ENCODE measurements around the gene ADAM15.

The ADAM15 gene

DNA sequence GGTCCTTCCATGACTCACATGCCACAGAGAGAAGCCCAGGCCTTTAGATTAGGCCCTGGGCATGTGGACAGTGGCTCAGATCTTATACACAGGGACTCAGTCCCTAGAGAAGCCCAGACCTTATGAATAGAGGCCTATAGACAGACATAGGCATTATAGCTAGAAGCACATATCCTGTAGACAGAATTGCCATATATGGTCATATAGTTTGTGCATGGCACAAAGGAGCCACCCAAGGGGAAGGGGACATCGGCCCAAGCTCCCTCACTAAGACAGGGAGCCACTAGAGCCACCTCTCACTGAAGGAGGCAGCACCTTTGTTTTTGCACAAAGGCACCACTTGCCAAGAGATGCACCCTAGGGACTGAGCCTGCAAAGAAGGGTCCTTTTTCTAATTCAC lies 25.3 kb downstream of the ADAM15 start:
- Histone ChIP-seq H2AFZ (ENCODE audit: low read depth, low read length, severe bottlenecking) (no peak overlapping the region), H3F3A (ENCODE audit: insufficient read depth) (peaks cover 5% of the 10 kb centered on the region; the same call in 1 of the 2 replicates), H3K9me3 (ENCODE audit: insufficient read depth, low read length) (no peaks in the 10 kb centered on the region), H3K9ac (ENCODE audit: low read length) (no peak overlapping the region), H3K4me3 (ENCODE audit: insufficient read depth, low read length, poor library complexity, severe bottlenecking) (no peak overlapping the region), H3K4me2 (ENCODE audit: low read depth, low read length, poor library complexity, severe bottlenecking) (no peak overlapping the region), H4K20me1 (ENCODE audit: low read depth, low read length) (no peaks in the 10 kb centered on the region), H3K27ac (ENCODE audit: low read depth, low read length) (no peak overlapping the region), H3K27me3 (ENCODE audit: low read length) (no peaks in the 10 kb centered on the region), H3K9me2 (replicated peaks; ENCODE audit: insufficient read depth, low read length) (no peaks in the 10 kb centered on the region), H3K79me2 (ENCODE audit: insufficient read depth, low read length) (no peaks in the 10 kb centered on the region), H3K36me3 (ENCODE audit: low read length) (no peaks in the 10 kb centered on the region)
- TF ChIP-seq, protein P1, sequence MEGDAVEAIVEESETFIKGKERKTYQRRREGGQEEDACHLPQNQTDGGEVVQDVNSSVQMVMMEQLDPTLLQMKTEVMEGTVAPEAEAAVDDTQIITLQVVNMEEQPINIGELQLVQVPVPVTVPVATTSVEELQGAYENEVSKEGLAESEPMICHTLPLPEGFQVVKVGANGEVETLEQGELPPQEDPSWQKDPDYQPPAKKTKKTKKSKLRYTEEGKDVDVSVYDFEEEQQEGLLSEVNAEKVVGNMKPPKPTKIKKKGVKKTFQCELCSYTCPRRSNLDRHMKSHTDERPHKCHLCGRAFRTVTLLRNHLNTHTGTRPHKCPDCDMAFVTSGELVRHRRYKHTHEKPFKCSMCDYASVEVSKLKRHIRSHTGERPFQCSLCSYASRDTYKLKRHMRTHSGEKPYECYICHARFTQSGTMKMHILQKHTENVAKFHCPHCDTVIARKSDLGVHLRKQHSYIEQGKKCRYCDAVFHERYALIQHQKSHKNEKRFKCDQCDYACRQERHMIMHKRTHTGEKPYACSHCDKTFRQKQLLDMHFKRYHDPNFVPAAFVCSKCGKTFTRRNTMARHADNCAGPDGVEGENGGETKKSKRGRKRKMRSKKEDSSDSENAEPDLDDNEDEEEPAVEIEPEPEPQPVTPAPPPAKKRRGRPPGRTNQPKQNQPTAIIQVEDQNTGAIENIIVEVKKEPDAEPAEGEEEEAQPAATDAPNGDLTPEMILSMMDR (IDR thresholded peaks at IDR 0.05; ENCODE audit: insufficient read depth, low read length, poor library complexity, severe bottlenecking), result no peak
- TF ChIP-seq EZH2phosphoT487 (conservative IDR thresholded peaks at IDR 0.05; ENCODE audit: low read length), result no peak

DNA sequence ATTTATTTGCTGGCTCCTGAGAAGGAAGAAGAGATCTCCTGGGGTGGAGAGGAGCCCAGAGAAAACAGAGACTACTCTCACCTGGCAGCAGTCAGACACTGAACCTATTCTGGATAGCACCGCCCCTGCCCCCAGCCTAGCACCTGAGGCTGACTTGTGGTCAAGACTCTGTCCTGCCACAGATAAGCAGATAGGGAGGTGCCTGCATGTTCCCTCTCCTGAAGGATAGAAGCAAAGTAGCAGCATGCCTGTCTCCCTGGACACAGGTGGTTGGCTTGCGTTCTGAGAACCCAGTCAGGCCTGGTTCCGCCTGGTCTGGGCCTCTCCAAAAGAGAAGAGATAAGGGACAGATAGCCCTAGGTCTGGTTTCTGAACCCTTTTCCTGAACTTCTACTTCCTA lies 26.2 kb downstream of the ADAM15 start:
- Histone ChIP-seq H3K4me2 (ENCODE audit: low read depth, low read length, poor library complexity, severe bottlenecking) (no peak overlapping the region), H3K27me3 (ENCODE audit: low read length) (no peaks in the 10 kb centered on the region)

DNA sequence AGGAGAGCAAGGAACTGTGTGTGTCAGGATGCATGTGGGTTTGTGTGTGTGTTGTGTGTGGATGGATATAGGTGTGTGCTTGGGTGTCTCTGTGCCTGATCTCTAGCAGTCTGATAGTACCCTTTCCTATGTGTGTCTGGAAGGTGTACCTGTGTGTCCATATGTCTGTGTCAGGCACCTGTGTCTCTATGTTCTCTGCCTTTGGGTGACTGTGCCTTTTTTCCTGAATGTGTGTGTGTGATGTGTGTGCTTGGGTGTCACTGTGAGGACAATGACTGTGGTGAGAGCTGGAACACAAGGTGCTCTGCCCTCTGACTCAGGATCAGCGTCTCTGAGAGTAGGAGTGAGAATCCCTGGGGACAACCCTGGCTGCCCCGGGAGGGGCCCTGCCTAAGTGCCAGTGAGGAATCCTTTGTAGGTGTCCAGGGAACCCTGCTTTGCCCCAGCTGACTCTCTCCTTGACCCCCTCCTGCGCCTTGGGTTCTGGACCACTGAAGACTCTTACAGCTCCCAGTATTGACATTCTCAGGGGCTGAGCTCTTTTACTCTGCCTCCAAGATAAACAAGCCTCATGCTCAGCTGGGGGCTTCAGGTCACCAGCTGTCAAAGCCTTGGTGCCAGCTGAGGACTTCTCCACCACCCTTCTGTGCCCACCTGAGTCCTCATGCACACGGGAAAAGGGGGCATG lies 26.8 kb downstream of the ADAM15 start:
- no peaks in the 10 kb centered on the region for H3K79me2 ChIP-seq (ENCODE audit: insufficient read depth, low read length)
- H3K4me2 ChIP-seq (ENCODE audit: low read depth, low read length, poor library complexity, severe bottlenecking), result no peak overlapping the region
- no peaks in the 10 kb centered on the region for H3K9me2 ChIP-seq (replicated peaks; ENCODE audit: insufficient read depth, low read length)
- H3K4me3 ChIP-seq (ENCODE audit: insufficient read depth, low read length, poor library complexity, severe bottlenecking), result no peak overlapping the region
- H3K27ac ChIP-seq (ENCODE audit: low read depth, low read length), result no peak overlapping the region
- H3K9me3 ChIP-seq (ENCODE audit: insufficient read depth, low read length), result no peaks in the 10 kb centered on the region
- H3K27me3 ChIP-seq (ENCODE audit: low read length), result no peaks in the 10 kb centered on the region
- H4K20me1 ChIP-seq (ENCODE audit: low read depth, low read length), result no peaks in the 10 kb centered on the region
- H3F3A ChIP-seq (ENCODE audit: insufficient read depth), result no peaks in the 10 kb centered on the region
- TF ChIP-seq, protein P1 (IDR thresholded peaks at IDR 0.05; ENCODE audit: insufficient read depth, low read length, poor library complexity, severe bottlenecking), result no peak
- TF ChIP-seq EZH2phosphoT487 (conservative IDR thresholded peaks at IDR 0.05; ENCODE audit: low read length), result no peak
- no peak overlapping the region for H3K9ac ChIP-seq (ENCODE audit: low read length)
- no peaks in the 10 kb centered on the region for H3K36me3 ChIP-seq (ENCODE audit: low read length)
- H2AFZ ChIP-seq (ENCODE audit: low read depth, low read length, severe bottlenecking), result no peak overlapping the region

More for the DNA sequence above, 26.2 kb downstream of the ADAM15 start:
- no peak overlapping the region for H2AFZ ChIP-seq (ENCODE audit: low read depth, low read length, severe bottlenecking)
- H3K4me3 ChIP-seq (ENCODE audit: insufficient read depth, low read length, poor library complexity, severe bottlenecking), result no peak overlapping the region
- H3K27ac ChIP-seq (ENCODE audit: low read depth, low read length), result no peak overlapping the region
- TF ChIP-seq, protein P1 (IDR thresholded peaks at IDR 0.05; ENCODE audit: insufficient read depth, low read length, poor library complexity, severe bottlenecking), result no peak
- no peak for TF ChIP-seq EZH2phosphoT487 (conservative IDR thresholded peaks at IDR 0.05; ENCODE audit: low read length)
- no peak overlapping the region for H3K9ac ChIP-seq (ENCODE audit: low read length)
- no peaks in the 10 kb centered on the region for H3K36me3 ChIP-seq (ENCODE audit: low read length)
- no peaks in the 10 kb centered on the region for H3K9me3 ChIP-seq (ENCODE audit: insufficient read depth, low read length)
- 0 out of 2 replicates have a peak, but pooled peaks cover under 1% of the 10 kb centered on the region for H3F3A ChIP-seq (ENCODE audit: insufficient read depth)
- H3K9me2 ChIP-seq (replicated peaks; ENCODE audit: insufficient read depth, low read length), result no peaks in the 10 kb centered on the region
- H3K79me2 ChIP-seq (ENCODE audit: insufficient read depth, low read length), result no peaks in the 10 kb centered on the region
- H4K20me1 ChIP-seq (ENCODE audit: low read depth, low read length), result no peaks in the 10 kb centered on the region
